GM04503 (cell line): Measurements from ENCODE around the gene RANGRF.

Experiments used
- DNase-seq: peaks from one replicate; pipeline ENCODE4 v3.0.0-alpha.2; 2012; ENCODE audit warnings: low read depth

Gene RANGRF

DNA sequence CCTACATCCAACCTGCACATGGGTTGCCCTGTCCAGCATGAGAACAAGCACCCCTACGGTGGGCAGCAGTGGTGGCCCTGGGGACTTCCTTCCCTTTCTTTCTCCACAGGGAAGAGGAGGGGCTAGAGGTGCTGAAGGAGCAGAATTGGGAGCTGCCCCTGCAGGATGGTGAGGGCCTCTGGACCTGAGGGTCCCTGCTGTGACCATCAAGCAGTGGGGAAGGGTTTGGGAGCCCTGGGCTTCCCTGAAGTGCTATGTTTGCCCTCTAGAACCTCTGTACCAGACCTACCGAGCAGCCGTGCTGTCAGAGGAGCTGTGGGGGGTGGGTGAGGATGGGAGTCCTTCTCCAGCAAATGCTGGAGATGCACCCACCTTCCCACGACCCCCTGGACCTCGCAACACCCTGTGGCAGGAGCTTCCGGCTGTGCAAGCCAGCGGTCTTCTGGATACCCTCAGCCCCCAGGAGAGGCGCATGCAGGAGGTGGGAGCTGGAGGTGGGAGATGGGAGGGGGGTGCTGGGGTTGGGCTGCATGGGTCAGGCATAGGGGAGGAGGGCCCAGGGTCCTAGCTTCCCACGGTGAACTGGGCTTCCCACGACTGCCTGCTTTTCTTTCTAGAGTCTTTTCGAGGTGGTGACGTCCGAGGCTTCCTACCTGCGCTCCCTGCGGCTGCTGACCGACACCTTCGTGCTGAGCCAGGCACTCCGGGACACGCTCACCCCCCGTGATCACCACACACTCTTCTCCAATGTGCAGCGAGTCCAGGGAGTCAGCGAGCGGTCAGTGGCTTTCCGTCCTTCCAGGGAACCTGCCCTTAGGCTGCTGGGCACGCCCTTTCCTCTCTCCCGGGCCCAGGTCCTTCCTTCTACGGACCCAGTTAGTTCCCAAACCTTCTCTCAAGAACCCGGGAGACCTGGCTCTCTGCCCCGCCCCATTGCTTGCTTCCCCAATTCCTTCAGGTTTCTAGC, 26.6 kb downstream of the RANGRF start:
- no peak for DNase-seq

DNA sequence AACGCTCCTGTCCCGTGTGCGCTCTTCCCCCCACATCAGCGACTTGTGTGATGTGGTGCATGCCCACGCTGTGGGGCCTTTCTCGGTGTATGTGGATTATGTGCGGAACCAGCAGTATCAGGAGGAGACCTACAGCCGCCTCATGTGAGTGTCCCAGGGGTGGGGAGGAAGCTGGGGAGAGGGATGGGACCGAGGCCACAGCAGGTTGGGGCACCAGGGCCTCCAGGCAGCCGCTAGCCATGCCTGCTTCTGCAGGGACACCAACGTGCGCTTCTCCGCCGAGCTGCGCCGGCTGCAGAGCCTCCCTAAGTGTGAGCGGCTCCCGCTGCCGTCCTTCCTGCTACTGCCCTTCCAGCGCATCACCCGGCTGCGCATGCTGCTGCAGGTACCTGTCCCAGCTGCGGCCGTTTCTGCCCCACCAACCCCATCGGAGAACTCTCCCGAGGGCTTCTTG, 27.3 kb downstream of the RANGRF start:
- no peak for DNase-seq

DNA sequence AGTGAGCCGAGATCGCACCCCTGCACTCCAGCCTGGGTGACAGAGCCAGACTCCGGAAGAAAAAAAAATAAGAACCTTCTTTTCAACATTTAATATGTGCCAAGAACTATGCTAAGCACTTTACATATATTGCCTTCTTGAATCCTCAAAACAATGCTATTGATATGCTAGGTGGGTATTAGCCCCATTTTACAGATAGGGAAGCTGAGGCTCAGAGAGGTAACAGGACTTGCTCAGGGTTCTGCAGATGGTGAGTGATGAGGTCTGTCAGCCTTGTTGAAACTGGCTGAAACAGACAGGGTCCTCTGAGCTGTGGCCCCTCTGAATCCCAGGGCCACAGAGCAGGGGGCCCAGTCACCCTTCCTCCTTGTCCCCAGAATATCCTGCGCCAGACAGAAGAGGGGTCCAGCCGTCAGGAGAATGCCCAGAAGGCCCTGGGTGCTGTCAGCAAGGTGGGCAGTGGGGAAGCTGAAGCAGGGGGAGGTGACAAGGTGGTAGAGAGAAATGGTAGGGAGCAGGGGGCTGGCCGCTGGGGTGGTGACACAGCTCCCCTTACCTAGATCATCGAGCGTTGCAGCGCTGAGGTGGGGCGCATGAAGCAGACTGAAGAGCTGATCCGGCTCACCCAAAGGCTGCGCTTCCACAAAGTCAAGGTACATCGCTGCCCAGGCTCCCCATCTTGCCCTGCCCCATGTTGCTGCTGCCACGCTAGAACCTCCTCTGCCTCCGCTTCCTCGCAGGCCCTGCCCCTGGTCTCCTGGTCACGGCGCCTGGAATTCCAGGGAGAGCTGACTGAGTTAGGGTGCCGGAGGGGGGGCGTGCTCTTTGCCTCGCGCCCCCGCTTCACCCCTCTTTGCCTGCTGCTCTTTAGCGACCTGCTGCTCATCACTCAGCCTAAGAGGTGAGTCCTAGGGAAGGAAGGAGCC, 29.8 kb downstream of the RANGRF start:
- no peak for DNase-seq

DNA sequence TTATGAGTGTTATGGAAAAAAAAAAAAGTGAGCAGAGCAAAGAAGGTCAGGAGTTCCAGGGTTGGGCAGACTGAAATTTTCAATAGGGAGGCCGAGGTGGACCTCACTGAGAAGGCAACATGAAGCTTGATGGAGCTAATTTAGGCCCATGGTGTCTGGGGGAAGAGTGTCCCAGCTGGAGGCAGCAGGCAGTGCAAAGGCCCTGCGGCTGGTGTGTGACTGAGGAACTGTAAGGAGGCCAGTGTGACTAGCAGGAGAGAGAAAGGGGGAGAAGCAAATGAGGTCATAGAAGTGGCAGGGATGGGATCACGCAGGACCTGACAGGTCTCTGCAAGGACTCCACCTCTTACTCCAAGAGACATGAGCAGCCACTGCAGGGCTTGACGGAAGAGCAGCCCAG, 31.8 kb downstream of the RANGRF start:
- DNase-seq, result no peak

DNA sequence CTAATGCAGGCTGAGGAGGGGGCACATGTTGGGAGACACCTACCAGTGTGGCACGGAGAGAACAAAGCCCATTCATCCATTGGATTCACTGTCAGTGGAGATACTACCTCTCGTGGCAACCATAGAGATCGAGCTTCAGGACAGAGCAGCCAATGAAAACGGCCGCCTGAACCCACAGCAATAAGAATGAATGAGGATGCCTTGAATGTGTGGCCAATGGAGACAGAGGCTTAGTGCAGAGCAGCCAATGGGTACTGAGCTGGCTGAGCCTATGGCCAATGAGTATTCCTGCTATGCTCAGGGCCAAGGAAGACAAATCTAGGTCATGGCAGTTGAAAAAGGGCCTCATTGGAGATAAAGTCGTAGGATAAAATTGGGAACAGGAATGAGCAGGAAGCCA, 32.5 kb downstream of the RANGRF start:
- DNase-seq, result no peak

- DNase-seq, result no peak
Observed at GRCh38 chr17:8322061-8322460, 33.6 kb downstream of the RANGRF start.

GRCh38 chr17:8324132-8324531, 35.7 kb downstream of the RANGRF start:
- DNase-seq, result no peak

DNA sequence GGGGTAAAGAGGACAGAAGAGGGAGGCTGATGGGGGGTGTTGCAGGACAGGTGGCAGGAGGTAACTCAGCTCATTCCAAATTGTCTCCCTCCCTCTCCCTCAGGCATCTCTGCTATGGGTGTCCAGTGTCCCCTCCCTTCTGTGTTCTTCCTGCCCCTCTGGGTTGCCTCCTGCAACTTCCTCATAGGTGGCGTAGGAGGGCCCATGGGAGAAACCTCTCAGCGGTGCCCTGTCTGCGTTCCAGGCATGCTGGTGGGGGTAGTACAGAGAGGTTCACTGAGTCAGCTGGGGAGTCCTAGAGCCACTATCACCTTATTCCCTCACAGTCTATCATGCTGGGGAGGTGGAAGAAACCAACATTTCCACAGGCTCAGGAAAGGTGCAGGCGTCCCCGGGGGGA, 36.5 kb downstream of the RANGRF start:
- DNase-seq, result no peak

- no peak for DNase-seq
Observed at GRCh38 chr17:8326511-8327302, 38.2 kb downstream of the RANGRF start.

GRCh38 chr17:8327303-8327649, 38.8 kb downstream of the RANGRF start:
- DNase-seq, result no peak

DNA sequence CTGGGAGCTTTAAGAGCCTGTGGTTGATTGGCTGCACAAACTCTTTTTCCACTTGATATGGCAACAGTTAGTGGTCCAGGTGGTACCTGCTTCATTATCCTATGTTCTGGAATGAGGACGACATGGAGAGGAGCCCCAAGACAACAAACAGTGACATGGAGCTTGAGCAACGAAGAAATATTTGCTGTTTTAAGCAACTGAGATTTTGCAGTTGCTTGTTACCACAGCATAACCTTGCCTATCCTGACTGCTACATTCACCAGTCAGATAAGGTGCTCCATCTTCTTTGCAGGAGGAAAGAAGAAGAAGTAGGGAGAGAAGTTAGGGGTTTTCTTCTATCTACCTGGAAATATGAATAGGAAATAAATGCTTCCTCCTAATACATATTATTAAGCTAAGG, 43.7 kb downstream of the RANGRF start:
- DNase-seq, result no peak

GRCh38 chr17:8332688-8333087, 44.2 kb downstream of the RANGRF start:
- no peak for DNase-seq

GRCh38 chr17:8333281-8333680, 44.8 kb downstream of the RANGRF start:
- DNase-seq, result no peak

GRCh38 chr17:8337802-8338752, 49.6 kb downstream of the RANGRF start:
- DNase-seq, result no peak

- DNase-seq, result no peak
Observed at GRCh38 chr17:8338753-8339140, 50.3 kb downstream of the RANGRF start.

DNA sequence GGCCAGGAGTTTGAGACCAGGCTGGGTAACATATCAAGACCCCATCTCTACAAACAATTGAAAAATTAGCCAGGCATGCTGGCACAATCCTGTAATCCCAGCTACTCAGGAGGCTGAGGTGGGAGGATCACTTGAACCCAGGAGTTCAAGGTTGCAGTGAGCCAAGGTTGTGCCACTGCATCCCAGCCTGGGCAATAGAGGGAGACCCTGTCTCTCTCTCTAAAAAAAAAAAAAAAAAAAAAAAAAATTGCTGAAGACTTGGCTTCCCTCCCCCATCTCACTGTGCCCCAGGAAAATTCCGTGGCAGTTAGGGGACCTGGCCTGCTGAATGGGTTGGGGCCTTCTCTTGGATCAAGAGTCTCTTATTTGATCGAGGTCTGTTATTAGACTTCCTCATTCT, 51.1 kb downstream of the RANGRF start, which contains the start of gene ODF4:
Gene ODF4 (plus strand): TSS at position 301 of the 400 bp plus-strand sequence. CDS start 212 bp downstream, outside the sequence.
- DNase-seq, result no peak
